OCI-LY1 (cell line): ENCODE measurements around the gene PCIF1.

Experiments used
- H2AFZ ChIP-seq: fragments of 200-600 bp; sonication (generic), shearing (Covaris generic); 2 replicates; pipeline ENCODE4 v1.6.0; 2014; ENCODE audit warnings: antibody characterized with exemption, mild to moderate bottlenecking, low read length
- H3F3A ChIP-seq: fragments of 200-600 bp; sonication (generic), shearing (Covaris generic); 2 replicates; pipeline ENCODE4 v1.6.0; 2014; ENCODE audit warnings: mild to moderate bottlenecking, antibody characterized with exemption, low read length, moderate library complexity; ENCODE audit not compliant: insufficient read depth
- H3K27ac ChIP-seq: fragments of 200-600 bp; sonication (generic); 2 replicates; pipeline ENCODE4 v1.5.1; 2014; ENCODE audit warnings: low read length, mixed run types, mild to moderate bottlenecking, low read depth; ENCODE audit not compliant: poor library complexity, severe bottlenecking
- H3K27me3 ChIP-seq: fragments of 200-600 bp; sonication (generic); 2 replicates; pipeline ENCODE4 v1.6.0; 2014; ENCODE audit warnings: antibody characterized with exemption, mild to moderate bottlenecking, low read length, moderate library complexity; ENCODE audit not compliant: insufficient read depth
- H3K36me3 ChIP-seq: fragments of 200-600 bp; sonication (generic); 2 replicates; pipeline ENCODE4 v1.6.1; 2014; ENCODE audit warnings: mild to moderate bottlenecking, antibody characterized with exemption, low read length, moderate library complexity, mixed read lengths; ENCODE audit not compliant: insufficient read depth
- H3K4me1 ChIP-seq: fragments of 200-600 bp; sonication (generic); 2 replicates; pipeline ENCODE4 v1.5.1; 2014; ENCODE audit warnings: mild to moderate bottlenecking, low read length, moderate library complexity; ENCODE audit not compliant: insufficient read depth, severe bottlenecking
- H3K4me2 ChIP-seq: fragments of 200-600 bp; sonication (generic), shearing (Covaris generic); 2 replicates; pipeline ENCODE4 v1.6.1; 2014; ENCODE audit warnings: low read length
- H3K4me3 ChIP-seq: fragments of 200-600 bp; sonication (generic); 2 replicates; pipeline ENCODE4 v1.5.1; 2014; ENCODE audit warnings: low read length, low read depth, mild to moderate bottlenecking, mixed read lengths; ENCODE audit not compliant: poor library complexity, severe bottlenecking
- H3K79me2 ChIP-seq: fragments of 200-600 bp; shearing (Covaris generic); 2 replicates; pipeline ENCODE4 v1.6.1; 2016; ENCODE audit warnings: mixed run types, low read length, mixed read lengths; ENCODE audit not compliant: insufficient read depth
- H3K9ac ChIP-seq: fragments of 200-600 bp; sonication (generic), shearing (Covaris generic); 2 replicates; pipeline ENCODE4 v1.6.1; 2014; ENCODE audit warnings: mild to moderate bottlenecking, low read length, mixed read lengths
- H3K9me2 ChIP-seq: fragments of 200-600 bp; sonication (generic), shearing (Covaris generic); 2 replicates; pipeline ENCODE4 v1.6.1; 2014; ENCODE audit warnings: low read depth, mild to moderate bottlenecking, low read length, mixed read lengths
- H3K9me3 ChIP-seq: fragments of 200-600 bp; shearing (Covaris generic); 2 replicates; pipeline ENCODE4 v1.6.1; 2014; ENCODE audit warnings: low read length, mixed read lengths
- H4K20me1 ChIP-seq: fragments of 200-600 bp; sonication (generic), shearing (Covaris generic); 2 replicates; pipeline ENCODE4 v1.6.0; 2016; ENCODE audit warnings: mild to moderate bottlenecking, low read length; ENCODE audit not compliant: insufficient read depth
- CTCF ChIP-seq: fragments of 200-600 bp; sonication (generic), shearing (Covaris generic); IDR thresholded peaks from 2 replicates; pipeline ENCODE4 v1.5.1; 2017; ENCODE audit warnings: mild to moderate bottlenecking, antibody characterized with exemption, low read length, moderate library complexity, mixed read lengths
- EZH2 ChIP-seq: fragments of 200-600 bp; sonication (generic), shearing (Covaris generic); IDR thresholded peaks from 2 replicates; pipeline ENCODE4 v1.8.0; 2017; ENCODE audit warnings: borderline replicate concordance, mixed run types, mild to moderate bottlenecking, antibody characterized with exemption, low read length, moderate library complexity, mixed read lengths

PCIF1 gene

DNA sequence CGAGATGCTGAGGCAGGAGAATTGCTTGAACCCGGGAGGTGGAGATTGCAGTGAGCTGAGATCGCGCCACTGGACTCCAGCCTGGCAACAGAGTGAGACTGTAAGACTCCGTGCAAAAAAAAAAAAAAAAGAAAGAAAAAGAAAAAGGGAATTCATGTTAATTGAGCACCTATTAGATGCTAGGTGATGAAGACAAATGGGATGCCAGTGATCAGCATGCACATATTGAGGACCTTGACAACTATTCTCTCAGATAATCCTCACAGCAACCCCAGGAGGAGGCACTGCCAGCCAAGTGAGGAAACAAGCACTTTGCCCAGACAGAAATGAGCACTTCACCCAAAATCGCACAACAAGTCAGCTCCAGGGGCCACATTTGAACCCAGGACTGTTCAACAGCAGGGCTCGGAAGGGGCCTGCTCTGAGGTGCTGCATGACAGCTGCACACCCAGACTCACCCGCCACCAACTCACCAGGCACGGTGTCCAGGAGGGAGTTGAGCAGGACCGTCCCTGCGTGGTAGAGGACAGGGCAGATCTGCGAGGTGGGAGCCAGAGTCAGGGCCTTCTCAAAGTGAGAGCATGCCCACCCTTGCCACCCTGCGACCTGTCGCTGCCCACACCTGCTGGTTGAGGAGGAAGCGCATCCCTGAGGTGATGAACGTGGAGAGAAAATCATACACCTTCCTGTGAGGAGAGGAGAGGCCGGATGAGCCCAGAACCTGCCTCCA, 27.1 kb upstream of the PCIF1 start:
- Histone ChIP-seq H3K9me2 (no peaks in the 10 kb centered on the region), H3K4me2 (no peak overlapping the region), H3K36me3 (no peaks in the 10 kb centered on the region), H2AFZ (no peak overlapping the region), H3F3A (no peaks in the 10 kb centered on the region), H3K27ac (no peak overlapping the region), H3K79me2 (no peaks in the 10 kb centered on the region), H3K4me1 (peaks cover 31% of the 10 kb centered on the region), H3K27me3 (no peaks in the 10 kb centered on the region), H4K20me1 (no peaks in the 10 kb centered on the region), H3K9me3 (no peaks in the 10 kb centered on the region), H3K9ac (no peak overlapping the region), H3K4me3 (no peak overlapping the region)
- TF ChIP-seq EZH2 (no peak), CTCF (no peak)

- Histone ChIP-seq H3K79me2 (no peaks in the 10 kb centered on the region), H3F3A (no peaks in the 10 kb centered on the region), H2AFZ (no peak overlapping the region), H3K4me1 (peaks cover 34% of the 10 kb centered on the region), H4K20me1 (no peaks in the 10 kb centered on the region), H3K9me3 (no peaks in the 10 kb centered on the region), H3K9me2 (no peaks in the 10 kb centered on the region), H3K27ac (no peak overlapping the region), H3K4me2 (no peak overlapping the region), H3K36me3 (no peaks in the 10 kb centered on the region), H3K9ac (no peak overlapping the region), H3K27me3 (no peaks in the 10 kb centered on the region), H3K4me3 (no peak overlapping the region)
- TF ChIP-seq CTCF (no peak), EZH2 (no peak)
Measured at GRCh38 chr20:45908084-45908483, 26.4 kb upstream of the PCIF1 start.

- Histone ChIP-seq H3K4me1 (peaks cover 34% of the 10 kb centered on the region), H3K9me3 (no peaks in the 10 kb centered on the region), H3K4me2 (peak overlapping the region; percentile 72; the same call in 1 of the 2 replicates), H3K27me3 (no peaks in the 10 kb centered on the region), H3K27ac (no peak overlapping the region), H3F3A (no peaks in the 10 kb centered on the region), H3K79me2 (no peaks in the 10 kb centered on the region), H4K20me1 (no peaks in the 10 kb centered on the region), H3K36me3 (no peaks in the 10 kb centered on the region), H3K4me3 (no peak overlapping the region), H2AFZ (no peak overlapping the region), H3K9ac (no peak overlapping the region), H3K9me2 (no peaks in the 10 kb centered on the region)
- TF ChIP-seq CTCF = no peak
- TF ChIP-seq EZH2 = no peak
Measured at GRCh38 chr20:45909336-45909808, 25.1 kb upstream of the PCIF1 start.
